Measurements from ENCODE around the gene ADAMTS9.

Gene ADAMTS9

GRCh38 chr3:64687781-64688604 lies at the start of gene ADAMTS9:
Gene ADAMTS9, minus strand, starts transcription at chr3:64688000. Its CDS starts 343 bp downstream, at chr3:64687657.
- DNase-seq (ENCODE audit: low read depth) = no peak

- DNase-seq (ENCODE audit: low read depth) = no peak
Measured at GRCh38 chr3:64732576-64732975, 44.8 kb upstream of the ADAMTS9 start.

GRCh38 chr3:64730681-64731080 lies 42.9 kb upstream of the ADAMTS9 start:
- DNase-seq (ENCODE audit: low read depth) = no peak

GRCh38 chr3:64728994-64729393 lies 41.2 kb upstream of the ADAMTS9 start:
- no peak for DNase-seq (ENCODE audit: low read depth)

- no peak for DNase-seq (ENCODE audit: low read depth)
Measured at GRCh38 chr3:64728428-64728827, 40.6 kb upstream of the ADAMTS9 start.

- DNase-seq (ENCODE audit: low read depth) = no peak
Measured at GRCh38 chr3:64726414-64727090, 38.8 kb upstream of the ADAMTS9 start.

- DNase-seq (ENCODE audit: low read depth) = no peak
Measured at GRCh38 chr3:64718976-64719375, 31.2 kb upstream of the ADAMTS9 start.

GRCh38 chr3:64717872-64718613 lies 30.2 kb upstream of the ADAMTS9 start:
- DNase-seq (ENCODE audit: low read depth) = no peak

- DNase-seq (ENCODE audit: low read depth) = no peak
Measured at GRCh38 chr3:64717411-64717810, 29.6 kb upstream of the ADAMTS9 start.

- DNase-seq (ENCODE audit: low read depth) = no peak
Measured at GRCh38 chr3:64716110-64716710, 28.4 kb upstream of the ADAMTS9 start.

GRCh38 chr3:64715211-64715982 lies 27.6 kb upstream of the ADAMTS9 start:
- DNase-seq (ENCODE audit: low read depth) = no peak

- DNase-seq (ENCODE audit: low read depth) = no peak
Measured at GRCh38 chr3:64708456-64708855, 20.7 kb upstream of the ADAMTS9 start.

GRCh38 chr3:64705946-64706345 lies 18.1 kb upstream of the ADAMTS9 start:
- no peak for DNase-seq (ENCODE audit: low read depth)

- DNase-seq (ENCODE audit: low read depth) = no peak
Measured at GRCh38 chr3:64696896-64697295, 9.1 kb upstream of the ADAMTS9 start.

GRCh38 chr3:64694114-64694513 lies 6.3 kb upstream of the ADAMTS9 start:
- DNase-seq (ENCODE audit: low read depth) = no peak

- no peak for DNase-seq (ENCODE audit: low read depth)
Measured at GRCh38 chr3:64693031-64693430, 5.2 kb upstream of the ADAMTS9 start.

- DNase-seq (ENCODE audit: low read depth) = no peak
Measured at GRCh38 chr3:64691051-64691450, 3.3 kb upstream of the ADAMTS9 start.

GRCh38 chr3:64687086-64687780 lies 567 bp downstream of the ADAMTS9 start:
- DNase-seq (ENCODE audit: low read depth) = no peak

GRCh38 chr3:64686446-64686908 lies 1.3 kb downstream of the ADAMTS9 start:
- DNase-seq (ENCODE audit: low read depth) = no peak

GRCh38 chr3:64685800-64686445 lies 1.9 kb downstream of the ADAMTS9 start:
- no peak for DNase-seq (ENCODE audit: low read depth)

Data from activated T-cell treated with anti-CD3 and anti-CD28 coated beads for 1 hour (primary cell).